ENCODE results near the gene TTC27. TPM values are rescaled to one million over a fixed set of nuclear protein-coding genes. Genes with fewer than 3 reads are reported as not detected.
"Not testable (repeated sequence)": the region's sequence is repeated elsewhere in the genome, so short reads cannot be mapped to it uniquely, and the experiment has no call there.

TTC27 gene
- polyA plus RNA-seq, 4 donors = 17.4 to 24.5 (median 20.3) TPM

DNA sequence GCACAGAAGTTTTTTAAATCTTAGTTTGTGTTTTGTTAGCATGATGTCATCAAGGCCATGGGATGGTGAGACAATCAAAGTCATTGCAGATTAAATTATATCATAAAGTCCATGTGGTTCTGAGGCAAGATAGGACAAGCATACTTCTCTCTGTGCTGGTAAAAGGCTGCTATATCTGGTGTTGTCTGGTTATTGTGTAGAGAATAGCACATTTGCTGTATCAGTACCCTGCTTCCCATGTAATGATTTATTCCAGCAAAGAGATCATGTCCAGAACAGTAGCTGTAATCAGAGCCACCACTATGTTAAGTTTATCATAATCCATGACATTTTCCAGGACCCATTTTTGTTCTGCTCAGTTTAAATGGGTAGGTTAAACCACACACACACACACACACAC is 123.0 kb downstream of the TTC27 start:
- no peak for DNase-seq (ENCODE audit: low read depth in 4 of 4, low spot score in 3 of 4)

DNA sequence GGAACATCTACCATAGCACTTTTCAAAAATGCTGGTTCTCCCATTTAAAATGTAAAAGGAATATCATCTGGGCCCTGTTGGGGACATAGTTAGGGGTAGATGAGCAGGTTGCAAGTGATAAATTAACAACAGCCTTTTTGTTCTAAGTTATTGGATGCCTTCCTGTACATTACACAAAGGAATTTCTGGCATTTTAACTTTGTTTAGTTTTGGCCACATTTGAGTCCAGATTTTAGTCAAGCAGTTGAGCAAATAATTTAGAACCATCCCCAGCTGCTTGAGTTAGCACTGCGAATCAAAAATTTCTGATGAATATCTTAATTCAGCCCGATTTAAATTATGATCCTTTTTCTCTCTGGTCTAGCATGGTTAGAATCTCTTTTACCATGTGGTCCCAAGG is 124.4 kb downstream of the TTC27 start:
- DNase-seq (ENCODE audit: low read depth in 4 of 4, low spot score in 3 of 4) = no peak

DNA sequence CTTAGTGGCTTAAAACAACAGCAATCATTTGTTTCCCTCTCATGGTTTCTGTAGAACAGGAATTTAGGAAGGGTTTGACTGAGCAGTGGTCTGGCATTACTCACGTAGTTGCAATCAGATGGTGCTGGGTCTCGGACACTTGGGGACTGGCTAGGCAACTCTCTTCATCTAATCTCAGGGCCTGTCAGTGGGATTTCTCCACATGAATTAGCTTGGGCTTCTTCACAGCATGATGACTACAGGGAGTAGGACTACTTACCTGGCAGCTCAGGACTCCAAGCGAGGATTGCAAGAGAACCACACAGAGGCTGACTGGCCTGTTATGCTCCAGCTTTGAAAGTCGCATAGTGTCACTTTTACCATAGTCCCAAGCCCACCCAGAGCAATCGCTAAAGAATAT is 125.1 kb downstream of the TTC27 start:
- DNase-seq (ENCODE audit: low read depth in 4 of 4, low spot score in 3 of 4) = no peak

DNA sequence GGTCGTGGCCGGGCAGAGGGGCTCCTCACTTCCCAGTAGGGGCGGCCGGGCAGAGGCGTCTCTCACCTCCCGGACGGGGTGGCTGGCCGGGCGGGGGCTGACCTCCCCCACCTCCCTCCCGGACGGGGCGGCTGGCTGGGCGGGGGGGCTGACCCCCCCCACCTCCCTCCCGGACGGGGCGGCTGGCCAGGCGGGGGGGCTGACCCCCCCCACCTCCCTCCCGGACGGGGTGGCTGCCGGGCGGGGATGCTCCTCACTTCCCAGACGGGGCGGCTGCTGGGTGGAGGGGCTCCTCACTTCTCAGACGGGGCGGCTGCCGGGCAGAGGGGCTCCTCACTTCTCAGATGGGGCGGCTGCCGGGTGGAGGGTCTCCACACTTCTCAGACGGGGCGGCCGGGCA is 126.8 kb downstream of the TTC27 start:
- DNase-seq (ENCODE audit: low read depth in 4 of 4, low spot score in 3 of 4) = not testable (repeated sequence)

DNA sequence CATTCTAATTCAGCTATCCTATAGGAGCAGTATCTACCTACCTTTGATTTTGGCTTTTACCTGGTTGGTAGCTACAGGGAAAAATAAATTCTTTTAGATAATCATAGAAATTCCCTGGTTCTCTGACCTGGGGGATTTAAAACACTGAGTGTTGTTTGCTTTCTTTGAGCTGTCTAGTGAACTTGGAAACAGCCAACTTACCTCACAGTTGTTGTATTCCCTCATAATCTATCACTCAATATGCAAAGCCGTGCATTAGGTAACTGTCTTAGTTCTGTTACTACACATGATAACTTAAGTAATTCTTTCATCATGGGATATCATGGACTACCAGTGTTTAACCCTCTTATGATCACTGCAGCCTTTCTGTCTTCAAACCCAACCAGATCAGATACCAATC is 127.8 kb downstream of the TTC27 start:
- no peak for DNase-seq (ENCODE audit: low read depth in 4 of 4, low spot score in 3 of 4)

DNA sequence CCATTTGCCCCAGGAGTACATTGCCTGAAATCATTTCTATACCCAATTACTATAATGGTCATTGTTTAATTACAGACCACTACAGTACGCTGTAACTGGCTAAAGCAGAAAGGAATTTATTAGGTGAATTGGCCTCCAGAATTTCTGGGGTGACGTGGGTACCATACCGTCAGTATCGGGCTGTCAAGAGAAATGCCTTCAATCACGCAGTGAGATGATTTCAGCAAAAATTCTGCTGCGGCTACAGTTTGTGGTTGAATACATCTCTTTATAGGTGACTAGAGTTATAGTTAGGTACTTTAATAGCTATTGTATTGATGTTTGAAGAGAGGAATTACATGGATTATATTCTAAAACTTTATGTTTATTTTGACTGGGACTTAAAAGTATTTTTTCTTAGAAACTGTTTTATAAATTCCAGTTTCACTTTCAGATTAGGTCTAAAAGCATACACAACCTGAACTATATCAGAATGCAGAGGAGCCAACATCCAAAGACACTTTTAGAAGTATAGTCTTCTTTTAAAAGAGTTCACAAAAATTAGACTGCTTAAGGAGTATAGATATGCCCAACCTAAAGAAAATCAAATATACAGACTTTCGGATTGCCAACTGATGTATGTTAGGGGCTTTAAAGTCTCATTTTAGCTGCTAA is 128.4 kb downstream of the TTC27 start:
- DNase-seq (ENCODE audit: low read depth in 4 of 4, low spot score in 3 of 4) = no peak

DNA sequence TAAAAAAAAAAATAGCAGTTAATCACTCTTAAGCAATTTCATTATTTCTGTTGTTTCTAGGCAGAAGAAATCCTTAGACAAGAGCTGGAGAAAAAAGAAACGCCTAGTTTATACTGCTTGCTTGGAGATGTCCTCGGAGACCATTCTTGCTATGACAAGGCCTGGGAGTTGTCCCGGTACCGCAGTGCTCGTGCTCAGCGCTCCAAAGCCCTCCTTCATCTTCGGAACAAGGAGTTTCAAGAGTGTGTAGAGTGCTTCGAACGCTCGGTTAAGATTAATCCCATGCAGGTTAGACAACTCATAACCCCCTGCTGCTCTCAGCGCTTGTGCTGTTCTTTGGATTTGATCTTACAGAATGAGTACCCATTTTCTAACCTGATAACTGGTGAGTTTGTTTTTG is 130.4 kb downstream of the TTC27 start:
- DNase-seq (ENCODE audit: low read depth in 4 of 4, low spot score in 3 of 4) = no peak

DNA sequence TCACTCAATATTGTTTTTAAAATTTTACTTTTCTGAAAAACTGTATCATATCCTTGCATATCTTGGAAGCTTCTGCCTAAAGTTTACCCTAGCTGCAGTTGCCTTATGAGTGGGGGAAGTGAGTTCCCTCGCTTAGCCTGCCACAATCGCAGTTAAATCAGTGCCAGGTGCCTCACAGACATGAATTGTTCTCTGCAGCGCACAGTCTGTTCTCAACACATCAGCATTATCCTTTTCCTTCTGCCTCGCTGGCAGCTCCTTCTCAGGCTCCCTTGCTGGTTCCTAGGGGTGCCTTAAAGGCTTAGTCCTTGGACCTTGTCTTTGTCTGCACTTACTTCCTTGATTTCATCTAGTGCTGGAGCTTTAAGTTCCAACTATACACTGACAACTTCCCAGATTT is 132.8 kb downstream of the TTC27 start:
- DNase-seq (ENCODE audit: low read depth in 4 of 4, low spot score in 3 of 4) = no peak

DNA sequence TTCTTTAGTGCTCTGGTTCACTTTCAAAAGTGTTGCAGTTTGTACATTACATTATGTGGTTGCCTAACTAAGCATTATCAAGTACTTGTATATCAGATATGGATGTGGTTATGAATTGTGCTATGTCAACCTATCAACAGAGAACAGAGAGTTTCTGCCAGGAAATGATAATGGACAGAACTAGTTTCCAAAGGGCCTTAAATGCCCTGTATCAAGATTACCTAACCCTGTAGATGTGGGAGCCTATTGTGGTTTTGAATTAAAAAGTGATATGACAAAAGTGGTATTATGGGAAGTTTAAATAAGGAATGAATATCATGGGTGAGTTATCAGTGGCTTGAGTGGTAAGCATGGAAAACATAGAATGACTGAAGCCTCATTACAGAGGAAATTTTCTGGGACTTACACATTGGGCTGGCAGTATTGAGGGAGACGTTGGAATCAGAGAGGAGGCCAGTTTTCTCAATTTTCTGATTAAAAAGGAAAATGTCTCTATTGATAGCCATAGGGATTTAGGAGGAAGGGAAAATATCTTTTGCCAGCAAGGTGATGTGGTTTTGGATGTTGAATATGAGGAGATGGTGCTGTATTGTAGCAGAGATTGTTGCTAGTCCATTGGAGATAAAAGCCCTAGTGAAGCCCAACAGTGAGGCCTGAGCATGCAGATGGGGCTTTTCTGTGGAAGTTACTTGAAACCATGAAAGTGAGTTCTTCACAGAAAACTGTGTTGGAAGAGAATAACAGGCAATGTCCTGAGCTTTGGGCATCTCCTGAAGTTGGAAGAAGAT is 140.7 kb downstream of the TTC27 start:
- no peak for DNase-seq (ENCODE audit: low read depth in 4 of 4, low spot score in 3 of 4)

DNA sequence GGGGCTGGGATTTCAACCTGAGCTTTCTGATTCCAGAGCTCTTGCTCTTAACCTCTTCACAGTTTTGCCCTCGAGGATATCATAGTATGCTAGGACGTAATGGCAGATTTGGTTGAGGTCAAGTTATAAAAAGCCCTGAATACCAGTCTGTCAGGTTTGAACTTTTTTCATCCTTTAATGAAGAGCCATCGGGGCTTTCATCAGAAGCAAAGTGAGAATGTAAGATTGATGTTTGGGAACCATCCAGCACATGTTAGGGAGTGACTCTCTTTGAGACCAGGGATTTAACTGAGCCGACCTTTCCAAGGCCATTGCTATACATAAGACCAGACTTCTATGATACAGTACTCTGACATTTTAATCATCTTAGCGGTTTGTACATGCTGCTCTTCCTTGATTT is 142.5 kb downstream of the TTC27 start:
- DNase-seq (ENCODE audit: low read depth in 4 of 4, low spot score in 3 of 4) = no peak

DNA sequence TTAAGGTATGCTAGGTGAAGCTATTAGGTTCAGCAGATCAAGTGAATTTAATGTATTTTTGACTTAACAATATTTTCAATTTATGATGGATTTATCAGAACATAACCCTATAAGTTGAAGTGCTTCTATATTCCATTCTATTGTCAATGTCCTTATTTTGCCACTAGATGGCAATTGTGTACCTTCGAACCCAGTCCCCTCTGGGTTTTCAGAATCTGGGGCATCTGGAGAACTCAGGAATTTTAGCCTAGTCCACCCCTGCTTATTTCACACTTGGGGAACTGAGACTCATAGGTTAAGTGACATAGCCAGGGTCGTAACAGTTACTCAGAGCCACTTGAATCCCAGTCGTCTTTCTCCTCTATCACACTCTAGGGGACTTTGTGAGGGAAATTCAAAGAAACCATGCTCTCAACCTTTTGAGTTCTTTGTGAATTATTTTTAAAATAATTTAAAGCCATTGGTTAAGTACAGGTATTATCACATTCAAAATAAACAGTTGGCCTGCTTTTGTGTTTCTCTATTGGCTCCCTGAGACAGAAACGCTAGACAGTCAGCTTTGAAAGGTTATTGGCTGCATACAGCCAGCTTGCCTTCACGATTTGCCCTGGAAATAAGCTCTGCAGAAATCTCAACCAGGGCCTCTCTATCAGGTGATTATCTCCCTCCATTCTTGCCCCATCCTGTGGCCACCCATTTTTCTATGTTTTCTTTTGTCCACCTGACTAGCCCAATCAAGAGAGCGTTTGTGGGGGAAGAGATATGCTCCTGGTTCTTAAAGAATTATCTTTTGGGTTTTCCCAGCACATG is 145.0 kb downstream of the TTC27 start:
- peak; percentile 22 to 49 (median 30) for DNase-seq (ENCODE audit: low read depth in 4 of 4, low spot score in 3 of 4)

DNA sequence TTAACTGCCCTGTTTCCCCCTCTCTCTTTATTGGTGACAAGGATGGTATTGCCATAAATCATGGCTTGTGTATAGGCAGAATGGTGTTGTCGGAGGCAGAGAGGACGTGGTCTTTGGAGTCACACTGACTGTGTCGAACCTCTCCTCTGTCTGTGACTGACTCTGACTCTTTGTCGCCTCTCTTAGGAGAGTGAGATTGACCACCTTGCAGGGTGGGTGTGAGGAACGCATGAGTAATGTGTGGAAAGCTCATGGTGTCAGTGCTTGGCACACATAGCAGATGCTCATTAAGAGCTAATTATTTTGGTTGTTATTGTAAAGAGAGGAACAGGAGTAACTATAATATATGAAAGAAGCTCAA is 145.6 kb downstream of the TTC27 start:
- DNase-seq (ENCODE audit: low read depth in 4 of 4, low spot score in 3 of 4) = no peak

DNA sequence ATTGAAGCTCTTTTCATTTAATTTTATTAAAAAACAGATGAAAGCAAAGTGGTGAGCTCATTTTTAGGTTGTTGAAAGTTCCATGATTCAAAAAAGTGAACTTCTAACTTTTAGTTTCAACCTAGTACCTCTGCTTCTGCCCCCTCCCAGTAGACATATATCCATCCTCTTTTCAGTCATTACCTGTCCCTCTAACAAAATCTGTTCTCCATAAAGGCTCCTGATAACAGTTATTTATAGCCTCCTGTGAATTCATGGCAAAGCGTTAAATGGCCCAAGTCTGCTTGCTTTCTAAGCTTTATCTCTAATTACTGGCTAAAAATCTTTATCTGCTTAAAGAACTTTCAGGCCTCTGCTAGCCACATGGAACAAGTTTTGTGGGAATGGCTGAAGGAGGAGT is 148.1 kb downstream of the TTC27 start:
- DNase-seq (ENCODE audit: low read depth in 4 of 4, low spot score in 3 of 4) = no peak

DNA sequence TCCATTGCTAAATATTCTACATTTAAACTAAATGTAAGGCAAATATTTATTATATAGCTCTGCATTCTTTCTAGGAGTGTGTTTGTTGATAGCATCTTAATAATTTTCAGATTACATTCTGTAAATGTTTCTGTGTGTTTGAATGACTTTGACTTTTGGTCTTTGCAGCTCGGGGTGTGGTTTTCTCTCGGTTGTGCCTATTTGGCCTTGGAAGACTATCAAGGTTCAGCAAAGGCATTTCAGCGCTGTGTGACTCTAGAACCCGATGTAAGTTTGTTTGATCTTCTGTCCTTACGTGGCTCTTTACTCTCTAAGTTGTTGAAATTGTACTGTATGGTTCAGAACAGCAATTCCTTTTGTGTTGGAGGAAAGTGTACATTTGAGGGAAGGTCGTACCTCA is 149.9 kb downstream of the TTC27 start:
- no peak for DNase-seq (ENCODE audit: low read depth in 4 of 4, low spot score in 3 of 4)

DNA sequence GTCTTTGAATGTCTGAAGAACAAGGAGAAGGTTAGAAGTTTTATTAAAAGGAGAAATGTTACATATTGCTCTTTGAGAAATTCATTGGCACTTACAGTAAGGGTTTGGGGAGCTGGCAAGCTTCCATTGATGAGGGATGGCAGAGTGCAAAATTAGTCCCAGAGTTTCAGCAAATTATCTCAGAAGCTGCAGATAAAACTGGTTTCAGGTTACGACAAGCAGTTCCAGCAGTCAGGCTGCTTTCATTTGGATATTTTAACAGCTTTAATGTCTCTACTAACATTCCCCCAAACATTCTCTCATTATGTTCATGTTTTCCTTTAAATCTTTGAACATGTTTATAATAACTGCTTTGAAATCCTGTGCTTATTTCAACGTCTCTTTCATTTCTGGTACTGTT is 153.1 kb downstream of the TTC27 start:
- DNase-seq (ENCODE audit: low read depth in 4 of 4, low spot score in 3 of 4) = no peak

DNA sequence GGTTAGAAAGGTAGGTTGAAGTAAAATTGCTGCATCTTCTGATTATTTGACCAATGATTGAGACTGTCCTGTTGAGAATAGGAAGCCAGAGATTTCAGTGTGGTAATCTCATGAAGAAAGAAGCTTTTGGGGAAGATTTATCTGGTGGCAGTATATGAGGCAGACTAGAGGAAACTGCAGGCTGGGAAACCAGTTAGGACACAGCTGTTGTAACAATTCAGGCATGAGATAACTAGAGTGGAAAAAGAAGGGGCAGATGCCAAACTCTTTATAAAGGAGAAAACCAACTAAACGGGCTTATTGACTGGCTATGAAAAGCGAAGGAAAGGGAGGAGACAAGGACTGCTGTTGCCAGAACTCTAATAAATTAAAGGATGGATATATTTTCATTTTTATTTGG is 155.6 kb downstream of the TTC27 start:
- DNase-seq (ENCODE audit: low read depth in 4 of 4, low spot score in 3 of 4) = no peak

DNA sequence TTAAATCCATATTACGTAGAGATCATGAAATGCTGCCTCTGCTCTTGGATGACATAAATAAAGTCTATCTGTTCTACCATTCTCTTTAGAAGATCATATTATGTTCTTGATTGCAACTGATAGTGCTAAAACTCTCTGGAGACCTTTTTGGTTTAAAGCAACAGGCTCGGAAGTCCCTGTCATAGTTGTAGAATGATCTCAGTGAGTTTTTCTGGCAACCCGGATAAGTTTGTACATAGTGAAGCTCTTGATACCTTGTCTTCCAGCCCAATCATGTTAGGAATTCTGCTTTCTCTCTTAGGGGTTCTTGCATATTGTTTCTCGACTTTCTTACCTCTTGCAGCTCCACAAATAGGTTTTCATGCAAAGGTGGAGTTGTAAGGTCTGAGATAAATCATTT is 156.1 kb downstream of the TTC27 start:
- no peak for DNase-seq (ENCODE audit: low read depth in 4 of 4, low spot score in 3 of 4)

DNA sequence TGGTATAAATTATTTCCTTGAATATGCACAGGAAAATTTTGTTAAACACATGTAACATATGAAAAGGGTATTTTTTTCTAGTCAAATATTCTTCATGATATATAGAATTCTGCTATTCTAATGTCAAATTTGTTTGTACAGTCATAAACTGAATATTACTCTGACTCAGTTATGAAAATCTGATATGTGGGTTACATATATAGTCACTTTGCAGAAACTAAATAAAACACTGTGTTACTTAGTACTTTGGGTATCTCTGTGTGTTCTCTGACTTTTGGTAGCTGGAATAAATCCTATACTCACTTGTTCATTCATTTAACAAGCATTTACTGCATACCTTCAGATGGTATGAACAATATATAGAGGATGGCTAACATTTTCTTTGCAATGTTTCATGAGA is 159.4 kb downstream of the TTC27 start:
- no peak for DNase-seq (ENCODE audit: low read depth in 4 of 4, low spot score in 3 of 4)

DNA sequence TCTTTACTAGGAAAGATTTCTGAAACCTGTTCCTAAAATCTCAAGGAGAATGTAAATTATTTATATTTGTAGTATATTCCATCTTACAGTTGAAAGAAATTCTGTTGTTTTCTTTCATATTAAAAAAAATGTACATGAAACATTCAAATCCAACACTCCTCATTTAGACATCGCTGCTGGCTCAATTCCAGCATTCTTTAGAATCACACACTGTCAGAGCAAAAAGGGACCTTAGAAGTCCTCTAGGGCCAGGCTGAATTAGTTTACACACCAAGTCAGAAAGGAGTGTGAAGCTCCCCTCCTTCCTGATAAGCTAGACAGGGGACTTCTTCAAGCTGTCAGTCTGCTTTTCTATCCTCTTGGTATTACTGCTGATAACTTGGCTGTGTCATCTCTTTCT is 160.3 kb downstream of the TTC27 start:
- DNase-seq (ENCODE audit: low read depth in 4 of 4, low spot score in 3 of 4) = no peak

DNA sequence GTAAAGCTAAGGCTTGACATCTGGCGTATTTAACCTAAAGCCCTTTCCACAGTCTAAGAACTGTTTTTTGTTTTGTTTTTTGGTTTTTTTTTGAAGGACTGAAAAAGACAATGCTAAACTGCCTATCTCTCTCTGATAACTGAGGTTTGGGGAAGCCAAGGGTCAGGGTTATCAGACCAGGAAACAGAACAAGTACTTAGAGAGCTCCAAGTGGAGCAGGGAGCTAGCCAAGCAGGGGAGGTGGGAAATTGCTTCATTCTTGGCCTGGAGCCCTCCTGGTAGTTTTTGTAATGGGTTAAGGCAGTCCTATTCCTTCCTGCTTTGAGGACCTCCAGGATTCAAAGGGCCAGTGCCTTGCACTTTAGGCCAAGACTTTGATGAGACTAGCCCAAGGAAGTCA is 164.6 kb downstream of the TTC27 start:
- DNase-seq (ENCODE audit: low read depth in 4 of 4, low spot score in 3 of 4) = no peak

DNA sequence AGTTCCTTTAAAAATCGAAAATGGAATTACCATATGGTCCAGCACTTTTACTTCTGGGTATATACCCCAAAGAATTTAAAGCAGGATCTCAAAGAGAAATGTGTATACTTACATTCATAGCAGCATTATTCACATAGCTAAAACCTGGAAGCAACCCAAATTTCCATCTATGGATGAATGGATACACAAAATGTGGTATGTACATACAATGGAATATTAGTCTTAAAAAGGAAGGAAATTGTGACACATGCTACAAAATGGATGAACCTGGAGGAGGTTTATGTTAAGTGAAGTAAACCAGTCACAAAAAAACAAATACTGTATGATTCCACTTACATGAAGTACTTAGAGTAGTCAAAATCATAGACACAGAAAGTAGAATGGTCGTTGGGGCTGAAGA is 171.0 kb downstream of the TTC27 start:
- DNase-seq (ENCODE audit: low read depth in 4 of 4, low spot score in 3 of 4) = no peak

DNA sequence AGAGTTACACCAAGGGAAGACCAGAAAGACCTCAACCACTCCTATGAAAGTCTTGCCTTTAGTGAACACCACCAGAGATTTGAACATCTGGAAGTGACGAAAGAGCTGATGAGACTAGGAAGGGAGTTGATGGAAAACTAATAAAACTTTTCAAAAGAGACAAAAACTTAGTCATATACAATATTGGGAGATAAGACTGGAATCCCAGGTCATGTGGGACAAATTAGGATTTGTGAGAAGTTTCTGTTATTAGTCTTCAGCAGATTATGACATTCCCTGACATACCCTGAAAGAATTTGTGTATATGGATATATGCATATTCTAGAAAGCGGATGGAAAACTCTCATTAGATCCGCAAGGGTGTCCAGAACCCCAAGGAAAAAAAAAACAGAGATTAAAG is 173.9 kb downstream of the TTC27 start:
- DNase-seq (ENCODE audit: low read depth in 4 of 4, low spot score in 3 of 4) = no peak

Data from left renal pelvis (tissue), 4 donors.